Measurements from ENCODE around the gene ERCC6L2.

Gene ERCC6L2

GRCh38 chr9:95896580-95896979 is 21.1 kb downstream of the ERCC6L2 start:
- no peak for TF ChIP-seq CTCF (IDR thresholded peaks at IDR 0.05; ENCODE audit: insufficient read depth, missing control alignments)
- FAIRE-seq: no peak
- DNase-seq (ENCODE audit: insufficient read length, low spot score): no peak

DNA sequence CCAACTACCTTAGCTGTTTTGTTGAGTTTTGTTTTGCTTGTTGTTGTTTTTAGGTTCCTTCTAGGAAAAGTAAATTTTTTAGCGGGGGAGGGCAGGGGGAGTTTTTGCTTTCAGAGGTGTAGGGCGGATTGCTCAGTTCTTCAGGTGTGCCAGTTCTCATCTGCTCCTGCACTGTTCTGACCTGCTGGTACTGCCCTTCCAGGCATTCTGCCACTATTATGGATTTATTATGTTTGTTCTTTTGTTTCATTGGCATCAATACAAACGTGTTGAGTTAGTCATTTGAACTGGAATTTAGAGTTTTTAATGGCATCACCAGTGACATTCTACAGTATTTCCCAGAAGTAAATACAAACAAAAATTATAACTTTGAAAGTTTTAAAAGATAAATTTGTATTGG is 26.0 kb downstream of the ERCC6L2 start:
- no peak for FAIRE-seq
- TF ChIP-seq CTCF (IDR thresholded peaks at IDR 0.05; ENCODE audit: insufficient read depth, missing control alignments): no peak
- no peak for DNase-seq (ENCODE audit: insufficient read length, low spot score)

- FAIRE-seq (no peak), DNase-seq (ENCODE audit: insufficient read length, low spot score) (no peak)
- TF ChIP-seq CTCF (IDR thresholded peaks at IDR 0.05; ENCODE audit: insufficient read depth, missing control alignments): no peak
Measured at GRCh38 chr9:95903398-95903797, 27.9 kb downstream of the ERCC6L2 start.

- FAIRE-seq: peak; percentile 61
- peak; percentile 38 for TF ChIP-seq CTCF (IDR thresholded peaks at IDR 0.05; ENCODE audit: insufficient read depth, missing control alignments)
- no peak for DNase-seq (ENCODE audit: insufficient read length, low spot score)
Measured at GRCh38 chr9:95907794-95908193, 32.3 kb downstream of the ERCC6L2 start.

GRCh38 chr9:95910023-95910707 is 34.7 kb downstream of the ERCC6L2 start:
- TF ChIP-seq CTCF (IDR thresholded peaks at IDR 0.05; ENCODE audit: insufficient read depth, missing control alignments): no peak
- FAIRE-seq (no peak), DNase-seq (ENCODE audit: insufficient read length, low spot score) (no peak)

GRCh38 chr9:95910770-95911340 is 35.4 kb downstream of the ERCC6L2 start:
- no peak for DNase-seq (ENCODE audit: insufficient read length, low spot score)
- FAIRE-seq: no peak
- no peak for TF ChIP-seq CTCF (IDR thresholded peaks at IDR 0.05; ENCODE audit: insufficient read depth, missing control alignments)

- no peak for FAIRE-seq
Measured at GRCh38 chr9:95912773-95913172, 37.3 kb downstream of the ERCC6L2 start.

More at GRCh38 chr9:95912773-95913172, 37.3 kb downstream of the ERCC6L2 start:
- no peak for DNase-seq (ENCODE audit: insufficient read length, low spot score)
- no peak for TF ChIP-seq CTCF (IDR thresholded peaks at IDR 0.05; ENCODE audit: insufficient read depth, missing control alignments)
